ENCODE results near the gene RDH16. TPM values are rescaled to one million over a fixed set of nuclear protein-coding genes. Genes with fewer than 3 reads are reported as not detected.

RDH16 gene
- total RNA-seq, 4 donors from 2014 or later = 0.84 to 4.7 (median 1.0) TPM

DNA sequence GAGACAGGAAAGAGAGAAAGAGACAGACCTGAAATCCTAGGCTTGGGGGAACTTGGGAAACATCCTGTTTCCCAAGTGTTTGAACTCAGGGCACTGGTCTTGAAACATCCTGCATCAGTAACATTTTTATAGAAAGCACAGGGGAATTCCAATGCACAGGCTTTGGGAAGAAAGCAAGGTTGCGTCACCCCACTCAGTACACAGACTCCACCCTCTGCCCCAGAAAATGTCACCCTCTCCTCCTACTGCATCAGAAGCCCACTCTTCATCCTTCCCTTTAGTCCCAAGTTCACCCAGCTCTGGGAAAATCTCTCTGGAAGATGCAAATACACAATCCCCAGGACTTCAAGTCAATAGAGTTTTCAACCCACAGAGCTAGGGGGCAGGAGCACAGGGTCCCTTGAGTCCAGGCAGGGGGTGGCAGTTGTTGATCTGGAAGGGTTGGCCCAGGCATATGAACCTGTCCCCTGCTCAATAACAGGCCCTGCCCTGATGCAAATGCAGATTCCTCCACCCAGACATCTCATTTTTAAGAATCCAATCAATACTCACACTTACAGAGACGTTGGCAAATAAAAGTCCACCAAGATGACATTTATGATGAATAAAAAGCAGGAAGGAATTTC, 1.7 kb downstream of the RDH16 start:
- intact Hi-C loops (cut with DNase I; ENCODE audit: low total_unique reads) = no loop called here
- TF ChIP-seq POLR2A (IDR thresholded peaks at IDR 0.05) (no peak), CTCF (IDR thresholded peaks at IDR 0.05) (no peak)
- no peak for DNase-seq (ENCODE audit: low spot score in 2 of 2)
- H3K4me3 ChIP-seq (ENCODE audit: low read depth, poor library complexity, severe bottlenecking) = no peak overlapping the region
- WGBS, 2 donors = 63 to 73% methylated on average over 2 of the region's 2 CpGs

GRCh38 chr12:56954958-56955355, 2.5 kb downstream of the RDH16 start:
- no peak for DNase-seq (ENCODE audit: low spot score in 2 of 2)
- intact Hi-C loops (cut with DNase I; ENCODE audit: low total_unique reads) = no loop called here
- H3K4me3 ChIP-seq (ENCODE audit: low read depth, poor library complexity, severe bottlenecking) = no peak overlapping the region
- no peak for TF ChIP-seq POLR2A (IDR thresholded peaks at IDR 0.05)
- 89 to 92% methylated on average over 6 of the region's 6 CpGs for WGBS, 2 donors

GRCh38 chr12:56954057-56954957, 3.1 kb downstream of the RDH16 start:
- no peak for TF ChIP-seq POLR2A (IDR thresholded peaks at IDR 0.05)
- no peak for TF ChIP-seq CTCF (IDR thresholded peaks at IDR 0.05)
- intact Hi-C loops (cut with DNase I; ENCODE audit: low total_unique reads) = no loop called here
- H3K4me3 ChIP-seq (ENCODE audit: low read depth, poor library complexity, severe bottlenecking) = no peak overlapping the region
- WGBS, 2 donors = 87 to 91% methylated on average over 3 to 6 of the region's 6 CpGs
- DNase-seq (ENCODE audit: low spot score in 2 of 2) = no peak

DNA sequence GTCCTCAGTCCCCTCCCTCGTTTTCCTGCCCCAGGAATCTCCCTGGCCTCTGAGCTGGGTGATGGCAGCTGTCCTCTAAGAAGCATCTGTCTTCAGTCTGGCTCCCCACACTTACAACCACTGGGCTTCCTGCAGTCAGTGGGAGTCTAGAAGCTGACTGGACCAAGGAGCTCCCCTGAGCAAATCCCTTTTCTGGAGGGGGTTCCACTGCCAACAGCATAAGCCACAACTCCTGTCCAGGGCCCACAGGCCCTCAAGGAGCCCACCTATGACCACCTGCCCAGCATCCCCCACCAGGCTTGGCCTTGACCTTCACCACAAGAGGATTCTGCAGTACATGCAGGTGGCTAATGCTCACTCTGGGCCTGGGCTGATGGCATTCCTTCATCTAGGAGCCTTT, 4.1 kb downstream of the RDH16 start:
- intact Hi-C loops (cut with DNase I; ENCODE audit: low total_unique reads) = no loop called here

GRCh38 chr12:56951582-56952339, 5.6 kb downstream of the RDH16 start:
- H3K4me3 ChIP-seq (ENCODE audit: low read depth, poor library complexity, severe bottlenecking) = no peak overlapping the region
- intact Hi-C loops (cut with DNase I; ENCODE audit: low total_unique reads) = no loop called here
- no peak for TF ChIP-seq POLR2A (IDR thresholded peaks at IDR 0.05)
- no peak for TF ChIP-seq CTCF (IDR thresholded peaks at IDR 0.05)
- DNase-seq (ENCODE audit: low spot score in 2 of 2) = no peak
- 89 to 91% methylated on average over 11 of the region's 11 CpGs for WGBS, 2 donors

More for the DNA sequence above, 4.1 kb downstream of the RDH16 start:
- no peak for DNase-seq (ENCODE audit: low spot score in 2 of 2)
- H3K4me3 ChIP-seq (ENCODE audit: low read depth, poor library complexity, severe bottlenecking) = no peak overlapping the region
- 44 to 56% methylated on average over 1 of the region's 1 CpG for WGBS, 2 donors
- TF ChIP-seq CTCF (IDR thresholded peaks at IDR 0.05) (no peak), POLR2A (IDR thresholded peaks at IDR 0.05) (no peak)

DNA sequence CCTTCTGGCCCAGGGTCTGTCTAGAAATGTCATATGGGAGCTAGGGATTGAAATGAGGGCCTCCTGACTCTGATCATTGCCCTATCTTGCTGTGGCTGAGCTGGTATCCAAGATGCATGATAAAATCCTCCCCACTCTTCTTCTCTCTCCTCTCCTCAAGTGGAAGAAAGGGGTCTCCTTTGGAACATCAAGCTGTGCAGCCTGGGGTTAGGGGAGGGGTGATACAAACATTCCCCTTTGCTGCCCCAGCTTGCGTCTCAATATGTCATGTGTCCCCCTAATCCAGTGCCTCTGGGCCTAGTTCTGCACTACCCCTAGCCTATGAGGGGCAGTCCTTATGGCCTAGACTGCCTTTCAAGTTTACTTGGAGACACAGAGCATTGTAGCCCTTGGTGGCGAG, 8.5 kb downstream of the RDH16 start:
- intact Hi-C loops (cut with DNase I; ENCODE audit: low total_unique reads) = no loop called here
- 96 to 100% methylated on average over 2 of the region's 2 CpGs for WGBS, 2 donors
- H3K4me3 ChIP-seq (ENCODE audit: low read depth, poor library complexity, severe bottlenecking) = no peak overlapping the region
- TF ChIP-seq POLR2A (IDR thresholded peaks at IDR 0.05) = no peak
- no peak for TF ChIP-seq CTCF (IDR thresholded peaks at IDR 0.05)
- DNase-seq (ENCODE audit: low spot score in 2 of 2) = no peak

All from lower leg skin (tissue), 4 donors.